Stomach (tissue), 9 donors: ENCODE data around the gene CXCR6. TPM values are rescaled to one million over a fixed set of nuclear protein-coding genes. Genes with fewer than 3 reads are reported as not detected.

Experiments used
- DNase-seq, 2 donors: peaks; one replicate each; pipeline versions ENCODE4 v3.0.0 to v3.0.0-alpha.2; 2013 to 2019
- H3K27ac ChIP-seq, 5 donors: fragments of 200-600 bp in 4 of 5; sonication (generic) in 4 of 5; one replicate each; pipeline ENCODE4 v1.5.1; 2013 to 2019; ENCODE audit warnings: mild to moderate bottlenecking in 1 of 5, moderate library complexity in 1 of 5
- H3K27me3 ChIP-seq, 3 donors: fragments of 200-600 bp; sonication (generic); one replicate each; pipeline ENCODE4 v1.5.1; 2017 to 2019; ENCODE audit warnings: mixed run types in 1 of 3
- H3K36me3 ChIP-seq, 4 donors: fragments of 200-600 bp; sonication (generic); 1 replicate in 3 of 4; 2 replicates in 1 of 4; pipeline ENCODE4 v1.5.1; 2016 to 2019
- H3K4me1 ChIP-seq, 4 donors: fragments of 200-600 bp; sonication (generic); one replicate each; pipeline ENCODE4 v1.5.1; 2016 to 2019
- H3K4me3 ChIP-seq, 4 donors: fragments of 200-600 bp; sonication (generic) in 3 of 4; one replicate each; pipeline ENCODE4 v1.5.1; 2016 to 2019; ENCODE audit warnings: mild to moderate bottlenecking in 1 of 4
- H3K9me3 ChIP-seq, 4 donors: fragments of 200-600 bp; sonication (generic); one replicate each; pipeline ENCODE4 v1.5.1; 2016 to 2019
- EP300 ChIP-seq: sonication (generic); formaldehyde crosslinking; IDR thresholded peaks from one replicate; pipeline ENCODE4 v1.6.1; 2017; ENCODE audit warnings: antibody characterized with exemption
- POLR2A ChIP-seq, 4 donors: fragments of 450-650 bp; IDR thresholded peaks; one replicate each; pipeline ENCODE4 v1.6.1; 2016; ENCODE audit warnings: antibody characterized with exemption in 4 of 4, control low read depth in 2 of 4, mild to moderate bottlenecking in 1 of 4, moderate library complexity in 1 of 4
- POLR2AphosphoS5 ChIP-seq, 3 donors: sonication (generic); formaldehyde crosslinking; IDR thresholded peaks; one replicate each; pipeline ENCODE4 v1.6.1; 2016; ENCODE audit warnings: antibody characterized with exemption in 3 of 3
- WGBS, 5 donors: extraction: QIAGEN DNeasy Blood & Tissue Kit in 3 of 5; methylation state at CpG; one replicate each; pipeline versions ENCODE4 v1.1.5 to v1.1.7; 2013 to 2018; 5-methylcytosine and 5-hydroxymethylcytosine counted together
- intact Hi-C: fragments of 100-400 bp; cut with DNase I; formaldehyde crosslinking; loops from one replicate; pipeline ENCODE4 v1.15.1; 2023; ENCODE audit warnings: low total_unique reads
- polyA plus RNA-seq, 3 donors: library from polyadenylated mRNA; stranded (reverse); fragments of 200-250 nt; gene quantifications; one replicate each; pipeline ENCODE4 v1.2.3, GENCODE V29; 2013
- total RNA-seq, 5 donors: library from RNA; depleted of rRNA; stranded (reverse); fragments of >200 nt; gene quantifications; one replicate each; pipeline versions ENCODE4 v1.1.0 to v1.2.3, GENCODE V29; 2014 to 2016
- TF ChIP-seq, protein P1 (sequence below), 7 experiments: fragments of 450-650 bp in 4 of 7; fragments of 200-600 bp in 3 of 7; sonication (generic) in 3 of 7; IDR thresholded peaks; one replicate each; pipeline ENCODE4 v1.5.1; 2016 to 2019; ENCODE audit warnings: antibody characterized with exemption in 7 of 7, control low read depth in 2 of 7, mild to moderate bottlenecking in 1 of 7
- donor health status: healthy with polysubstance abuse.
- donor health status: Bipolar disorder and iron deficiency.
- donor health status: healthy.

CXCR6 gene
- total and polyA plus RNA-seq, 8 donors = 0.31 to 14.8 (median 1.1) TPM; not detected in 3

DNA sequence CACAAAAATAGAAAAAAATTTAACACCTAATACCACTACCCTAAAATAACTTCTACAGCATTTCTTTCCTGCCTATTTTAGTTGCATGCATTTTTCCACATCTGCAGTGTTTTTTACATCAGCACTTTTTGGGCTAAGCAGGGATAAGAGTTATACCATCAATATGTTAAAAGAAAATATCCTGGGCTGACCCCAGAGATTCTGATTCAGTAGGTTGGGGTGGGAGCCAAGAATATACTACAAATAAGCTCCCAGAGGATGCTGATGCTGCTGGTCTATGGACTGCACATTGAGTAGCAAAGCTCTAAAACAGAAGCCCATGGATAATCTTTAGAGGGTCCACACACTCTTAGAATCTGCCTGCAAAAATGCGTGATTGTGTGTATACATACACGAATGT, 37.6 kb downstream of the CXCR6 start:
- H3K4me3 ChIP-seq = no peak overlapping the region
- peaks cover 50 to 84% (median 79%) of the 10 kb centered on the region in 4 donors for H3K36me3 ChIP-seq
- 94 to 100% (median 95%) methylated on average over 2 of the region's 2 CpGs for WGBS, 5 donors
- no peak for DNase-seq
- peak overlapping the region in 4 of 5 donors; percentile 3 to 97 (median 46) for H3K27ac ChIP-seq
- H3K4me1 ChIP-seq = peaks cover 45 to 97% (median 77%) of the 10 kb centered on the region in 4 donors
- intact Hi-C loops = no loop called here
- no peaks in the 10 kb centered on the region for H3K9me3 ChIP-seq
- TF ChIP-seq, protein P1, sequence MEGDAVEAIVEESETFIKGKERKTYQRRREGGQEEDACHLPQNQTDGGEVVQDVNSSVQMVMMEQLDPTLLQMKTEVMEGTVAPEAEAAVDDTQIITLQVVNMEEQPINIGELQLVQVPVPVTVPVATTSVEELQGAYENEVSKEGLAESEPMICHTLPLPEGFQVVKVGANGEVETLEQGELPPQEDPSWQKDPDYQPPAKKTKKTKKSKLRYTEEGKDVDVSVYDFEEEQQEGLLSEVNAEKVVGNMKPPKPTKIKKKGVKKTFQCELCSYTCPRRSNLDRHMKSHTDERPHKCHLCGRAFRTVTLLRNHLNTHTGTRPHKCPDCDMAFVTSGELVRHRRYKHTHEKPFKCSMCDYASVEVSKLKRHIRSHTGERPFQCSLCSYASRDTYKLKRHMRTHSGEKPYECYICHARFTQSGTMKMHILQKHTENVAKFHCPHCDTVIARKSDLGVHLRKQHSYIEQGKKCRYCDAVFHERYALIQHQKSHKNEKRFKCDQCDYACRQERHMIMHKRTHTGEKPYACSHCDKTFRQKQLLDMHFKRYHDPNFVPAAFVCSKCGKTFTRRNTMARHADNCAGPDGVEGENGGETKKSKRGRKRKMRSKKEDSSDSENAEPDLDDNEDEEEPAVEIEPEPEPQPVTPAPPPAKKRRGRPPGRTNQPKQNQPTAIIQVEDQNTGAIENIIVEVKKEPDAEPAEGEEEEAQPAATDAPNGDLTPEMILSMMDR (IDR thresholded peaks at IDR 0.05) = no peak
- TF ChIP-seq POLR2AphosphoS5 (IDR thresholded peaks at IDR 0.05) (no peak), EP300 (no peak), POLR2A (IDR thresholded peaks at IDR 0.05) (no peak)
- no peaks in the 10 kb centered on the region for H3K27me3 ChIP-seq

DNA sequence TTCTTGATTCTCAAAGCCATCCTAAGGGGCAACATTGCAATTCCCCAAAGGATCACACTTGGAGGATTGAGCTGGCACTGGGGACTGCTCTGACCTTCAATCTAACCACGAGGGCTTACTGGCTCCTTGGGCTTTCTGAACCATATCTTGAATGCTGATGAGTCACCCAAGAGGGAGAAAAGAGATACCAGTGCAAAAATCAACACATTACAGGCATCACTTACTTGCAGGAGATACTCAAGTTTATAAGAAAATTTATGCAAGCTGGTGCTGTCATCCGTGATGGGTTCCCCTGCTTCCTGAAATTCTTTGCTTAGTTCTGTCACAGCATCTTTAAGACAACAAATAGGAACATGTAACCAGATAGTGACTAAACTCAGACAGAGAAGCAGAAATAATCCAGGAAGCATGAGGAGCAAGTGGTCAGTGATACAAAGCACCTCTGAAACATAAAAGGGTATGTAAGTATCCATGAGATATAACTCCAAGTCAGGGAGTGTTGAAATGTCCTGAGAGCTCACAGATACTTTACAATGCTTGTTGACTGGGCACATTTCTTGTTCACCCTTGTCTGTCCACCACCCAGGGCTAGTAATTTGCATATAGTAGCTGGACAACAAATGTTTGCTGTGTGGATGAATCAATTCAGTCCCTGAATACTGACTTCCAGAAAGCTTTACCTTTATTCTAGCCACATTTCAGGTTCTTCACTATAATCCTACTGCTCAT, 38.2 kb downstream of the CXCR6 start:
- Histone ChIP-seq H3K27ac (peak overlapping the region; percentile 3 to 97 (median 32)), H3K4me1 (peaks cover 52 to 97% (median 77%) of the 10 kb centered on the region in 4 donors), H3K4me3 (no peak overlapping the region), H3K27me3 (no peaks in the 10 kb centered on the region), H3K36me3 (peaks cover 46 to 77% (median 72%) of the 10 kb centered on the region in 4 donors), H3K9me3 (no peaks in the 10 kb centered on the region)
- TF ChIP-seq, protein P1 (IDR thresholded peaks at IDR 0.05) = no peak
- TF ChIP-seq EP300 (no peak), POLR2A (IDR thresholded peaks at IDR 0.05) (no peak), POLR2AphosphoS5 (IDR thresholded peaks at IDR 0.05) (no peak)
- 39 to 53% (median 51%) methylated on average over 2 of the region's 2 CpGs for WGBS, 5 donors
- intact Hi-C loops = no loop called here
- no peak for DNase-seq

DNA sequence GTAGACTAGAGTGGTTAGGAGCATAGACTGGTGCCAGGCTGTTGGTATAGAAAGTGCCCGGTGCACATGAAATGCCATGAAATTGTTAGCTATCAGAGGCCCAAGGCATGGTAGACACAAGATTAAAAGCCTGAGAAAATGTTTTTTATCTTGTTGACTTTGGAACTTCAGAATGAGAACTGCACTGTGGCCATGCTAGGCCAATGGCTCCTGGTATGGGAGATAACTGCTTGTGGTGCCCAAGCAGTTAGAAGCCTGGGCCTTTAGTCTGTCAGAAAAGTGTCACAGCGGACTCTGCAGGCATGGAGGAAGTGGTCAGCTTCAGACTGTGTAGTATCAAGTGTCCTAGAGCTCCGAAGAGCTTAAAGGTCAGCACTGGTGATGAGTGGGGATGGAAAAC, 40.5 kb downstream of the CXCR6 start:
- Histone ChIP-seq H3K27me3 (no peaks in the 10 kb centered on the region), H3K4me3 (no peak overlapping the region), H3K4me1 (peaks cover 75 to 99% (median 80%) of the 10 kb centered on the region in 4 donors), H3K9me3 (no peaks in the 10 kb centered on the region), H3K36me3 (peaks cover 39 to 60% (median 57%) of the 10 kb centered on the region in 4 donors), H3K27ac (peak overlapping the region; percentile 28 to 97 (median 91))
- intact Hi-C loops = no loop called here
- DNase-seq = no peak
- WGBS, 5 donors = 30 to 69% (median 47%) methylated on average over 3 of the region's 3 CpGs
- TF ChIP-seq EP300 (no peak), POLR2A (IDR thresholded peaks at IDR 0.05) (no peak), POLR2AphosphoS5 (IDR thresholded peaks at IDR 0.05) (peak in 1 of 3 donors; percentile 13)
- TF ChIP-seq, protein P1 (IDR thresholded peaks at IDR 0.05) = no peak

DNA sequence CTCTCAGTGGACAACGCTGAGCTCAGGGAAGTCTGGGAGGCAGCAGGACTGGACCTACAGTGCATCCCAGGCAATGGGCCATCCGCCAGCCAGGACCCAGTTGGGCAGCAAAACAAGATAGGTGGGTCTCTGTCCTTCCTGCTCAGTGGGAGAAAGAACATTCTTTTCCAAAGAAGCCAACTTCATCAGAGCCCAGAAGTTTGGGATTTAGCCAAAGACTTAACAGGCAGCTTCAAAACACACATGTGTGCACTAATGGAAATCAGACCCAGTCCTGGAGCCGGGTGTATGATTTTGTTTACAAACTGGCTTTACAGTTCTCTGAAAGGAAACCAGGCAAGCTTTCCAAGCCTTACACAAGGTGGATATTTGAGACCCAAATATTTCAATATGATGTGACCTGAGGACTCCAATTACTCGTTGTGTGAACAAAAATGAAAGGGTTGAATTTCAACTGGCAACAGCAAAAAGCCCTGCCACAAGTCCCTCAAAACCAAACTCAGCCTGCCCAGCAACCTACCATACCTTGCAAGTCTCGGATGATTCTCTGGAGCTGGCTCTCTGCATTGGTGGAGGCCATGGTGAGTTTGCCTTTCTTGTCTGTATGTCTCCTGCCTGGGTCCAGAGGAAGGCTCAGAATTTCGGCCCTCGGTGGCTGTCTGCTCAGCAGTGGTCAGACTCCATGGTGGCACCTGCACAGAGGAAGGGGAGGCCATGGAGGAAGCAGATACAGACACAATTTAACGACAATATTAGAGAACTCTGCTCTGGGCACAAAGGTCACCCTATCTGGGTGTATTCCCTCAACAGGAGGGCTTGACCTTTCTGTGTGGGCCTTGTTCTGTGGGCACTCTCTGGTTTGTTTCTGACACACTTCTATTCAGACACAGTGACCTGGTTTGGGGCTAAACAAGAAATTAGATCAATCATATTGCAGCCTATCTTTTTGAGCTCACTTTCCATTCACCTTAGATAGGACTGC, 41.4 kb downstream of the CXCR6 start:
- intact Hi-C loops = no loop called here
- DNase-seq = no peak
- peaks cover 80 to 100% (median 84%) of the 10 kb centered on the region in 4 donors for H3K4me1 ChIP-seq
- H3K36me3 ChIP-seq = peaks cover 37 to 52% (median 50%) of the 10 kb centered on the region in 4 donors
- peak overlapping the region; percentile 61 to 97 (median 91) for H3K27ac ChIP-seq
- 48 to 64% (median 57%) methylated on average over 8 of the region's 8 CpGs for WGBS, 5 donors
- H3K4me3 ChIP-seq = no peak overlapping the region
- no peaks in the 10 kb centered on the region for H3K27me3 ChIP-seq
- H3K9me3 ChIP-seq = no peaks in the 10 kb centered on the region
- no peak for TF ChIP-seq POLR2A (IDR thresholded peaks at IDR 0.05)
- peak in 2 of 3 donors; percentile 30 to 60 for TF ChIP-seq POLR2AphosphoS5 (IDR thresholded peaks at IDR 0.05)
- no peak for TF ChIP-seq EP300
